Upper lobe of left lung (tissue), 4 donors: ENCODE data around the gene DDX10.

Experiments used
- EP300 ChIP-seq, 4 donors: sonication (generic); formaldehyde crosslinking; IDR thresholded peaks; one replicate each; pipeline ENCODE4 v1.5.1; 2017; ENCODE audit warnings: antibody characterized with exemption in 4 of 4, control low read depth in 2 of 4
- POLR2A ChIP-seq, 4 donors: fragments of 450-650 bp; IDR thresholded peaks; one replicate each; pipeline ENCODE4 v1.5.1; 2016 to 2017; ENCODE audit warnings: antibody characterized with exemption in 4 of 4, mild to moderate bottlenecking in 2 of 4
- POLR2AphosphoS5 ChIP-seq, 2 donors: sonication (generic); formaldehyde crosslinking; IDR thresholded peaks; one replicate each; pipeline ENCODE4 v1.5.1; 2017; ENCODE audit warnings: antibody characterized with exemption in 2 of 2
- TF ChIP-seq, protein P1 (sequence below), 6 experiments: fragments of 450-650 bp in 4 of 6; fragments of 200-600 bp in 2 of 6; sonication (generic) in 2 of 6; IDR thresholded peaks; one replicate each; pipeline ENCODE4 v1.5.1; 2016 to 2019; ENCODE audit warnings: antibody characterized with exemption in 6 of 6

DNA sequence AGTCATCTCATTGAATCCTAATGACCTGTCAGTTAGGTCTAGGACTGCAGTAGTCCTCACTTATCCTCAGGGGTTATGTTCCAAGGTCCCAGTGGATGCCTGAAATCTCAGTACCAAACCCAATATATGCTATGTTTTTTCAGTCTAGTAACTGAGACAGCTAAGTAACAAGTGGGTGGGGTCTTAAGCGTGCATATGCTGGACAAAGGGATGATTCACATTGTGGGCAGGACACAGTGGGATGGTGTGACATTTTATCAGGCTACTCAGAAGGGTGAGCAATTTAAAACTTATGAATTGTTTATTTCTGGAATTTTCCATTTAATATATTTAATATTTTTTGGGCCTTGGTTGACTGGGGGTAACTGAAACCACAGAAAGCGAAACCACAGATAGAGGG, 29.0 kb downstream of the DDX10 start:
- TF ChIP-seq, protein P1, sequence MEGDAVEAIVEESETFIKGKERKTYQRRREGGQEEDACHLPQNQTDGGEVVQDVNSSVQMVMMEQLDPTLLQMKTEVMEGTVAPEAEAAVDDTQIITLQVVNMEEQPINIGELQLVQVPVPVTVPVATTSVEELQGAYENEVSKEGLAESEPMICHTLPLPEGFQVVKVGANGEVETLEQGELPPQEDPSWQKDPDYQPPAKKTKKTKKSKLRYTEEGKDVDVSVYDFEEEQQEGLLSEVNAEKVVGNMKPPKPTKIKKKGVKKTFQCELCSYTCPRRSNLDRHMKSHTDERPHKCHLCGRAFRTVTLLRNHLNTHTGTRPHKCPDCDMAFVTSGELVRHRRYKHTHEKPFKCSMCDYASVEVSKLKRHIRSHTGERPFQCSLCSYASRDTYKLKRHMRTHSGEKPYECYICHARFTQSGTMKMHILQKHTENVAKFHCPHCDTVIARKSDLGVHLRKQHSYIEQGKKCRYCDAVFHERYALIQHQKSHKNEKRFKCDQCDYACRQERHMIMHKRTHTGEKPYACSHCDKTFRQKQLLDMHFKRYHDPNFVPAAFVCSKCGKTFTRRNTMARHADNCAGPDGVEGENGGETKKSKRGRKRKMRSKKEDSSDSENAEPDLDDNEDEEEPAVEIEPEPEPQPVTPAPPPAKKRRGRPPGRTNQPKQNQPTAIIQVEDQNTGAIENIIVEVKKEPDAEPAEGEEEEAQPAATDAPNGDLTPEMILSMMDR (IDR thresholded peaks at IDR 0.05), result no peak
- TF ChIP-seq POLR2A (IDR thresholded peaks at IDR 0.05) (no peak), EP300 (IDR thresholded peaks at IDR 0.05) (no peak), POLR2AphosphoS5 (IDR thresholded peaks at IDR 0.05) (no peak)
